Caco-2 (cell line): ENCODE results near the gene EFL1. TPM values are rescaled to one million over a fixed set of nuclear protein-coding genes. Genes with fewer than 3 reads are reported as not detected.

Experiments
- BruUV-seq: library from RNA; stranded (reverse); fragments of 400-500 nt; replicated peaks from 2 replicates; lab custom pipeline; 2021; lab: Mats Ljungman, UMichigan
- CTCF ChIA-PET: fragments of 300-600 bp; sonication (Branson Sonifier 250); formaldehyde crosslinking; loops from one replicate; lab custom pipeline; 2022; ENCODE audit warnings: antibody characterized with exemption; lab: Charles Lee
- POLR2A ChIA-PET: fragments of 300-600 bp; sonication (Branson Sonifier 250); formaldehyde crosslinking; loops from one replicate; lab custom pipeline; 2022; ENCODE audit warnings: antibody characterized with exemption; lab: Charles Lee
- DNase-seq, 2 experiments: peaks; one replicate each; pipeline versions ENCODE4 v3.0.0 to v3.0.0-alpha.2; 2020 to 2022
- H3K27me3 ChIP-seq: replicated peaks from 2 replicates; pipeline ENCODE4 v1.6.0; 2011; ENCODE audit warnings: low read length; ENCODE audit not compliant: control insufficient read depth, insufficient read depth
- H3K36me3 ChIP-seq: 2 replicates; pipeline ENCODE4 v1.5.1; 2011; ENCODE audit warnings: low read length; ENCODE audit not compliant: control insufficient read depth, insufficient read depth
- H3K4me1 ChIP-seq: fragments of 250-450 bp; sonication (Bioruptor Pico); 2 replicates; pipeline ENCODE4 v1.5.1; 2020; ENCODE audit warnings: mild to moderate bottlenecking
- H3K4me3 ChIP-seq: 2 replicates; pipeline ENCODE4 v1.5.1; 2011; ENCODE audit warnings: low read depth, mild to moderate bottlenecking, control low read depth, low read length
- H3K9me3 ChIP-seq: fragments of 250-450 bp; sonication (Bioruptor Pico); 2 replicates; pipeline ENCODE4 v1.5.1; 2020; ENCODE audit warnings: mild to moderate bottlenecking, moderate library complexity
- H3K27ac Mint-ChIP-seq: one replicate; pipeline ENCODE4 v1.8.0; 2022; ENCODE audit warnings: mixed read lengths; ENCODE audit not compliant: unreplicated experiment
- H3K27me3 Mint-ChIP-seq: one replicate; pipeline ENCODE4 v1.8.0; 2022; ENCODE audit warnings: mixed read lengths; ENCODE audit not compliant: insufficient read depth, unreplicated experiment
- H3K36me3 Mint-ChIP-seq: one replicate; pipeline ENCODE4 v1.8.0; 2022; ENCODE audit warnings: mild to moderate bottlenecking, mixed read lengths; ENCODE audit not compliant: insufficient read depth, unreplicated experiment
- H3K4me1 Mint-ChIP-seq: one replicate; pipeline ENCODE4 v1.8.0; 2022; ENCODE audit warnings: low read depth, mixed read lengths; ENCODE audit not compliant: unreplicated experiment
- H3K4me3 Mint-ChIP-seq: one replicate; pipeline ENCODE4 v1.8.0; 2022; ENCODE audit warnings: mild to moderate bottlenecking, moderate library complexity, mixed read lengths; ENCODE audit not compliant: unreplicated experiment
- H3K9me3 Mint-ChIP-seq: one replicate; pipeline ENCODE4 v1.8.0; 2022; ENCODE audit warnings: mixed read lengths; ENCODE audit not compliant: unreplicated experiment
- CTCF ChIP-seq, 2 experiments: fragments of 200-600 bp in 1 of 2; IDR thresholded peaks; 1 replicate in 1 of 2; 2 replicates in 1 of 2; pipeline versions ENCODE4 v1.5.1 to v1.8.0; 2011 to 2022; ENCODE audit warnings: antibody characterized with exemption in 1 of 2, control low read depth in 1 of 2, inconsistent platforms in 1 of 2, low read depth in 1 of 2, low read length in 1 of 2, mild to moderate bottlenecking in 1 of 2, moderate library complexity in 1 of 2; ENCODE audit not compliant: insufficient read depth in 1 of 2, severe bottlenecking in 1 of 2, unreplicated experiment in 1 of 2
- intact Hi-C: fragments of 100-400 bp; cut with micrococcal nuclease; formaldehyde crosslinking; loops from one replicate; pipeline ENCODE4 v1.10.0; 2022; ENCODE audit not compliant: unreplicated experiment
- total RNA-seq: library from RNA; stranded (reverse); gene quantifications from 2 replicates; pipeline ENCODE4 v1.2.3, GENCODE V29; 2022

The EFL1 gene
- total RNA-seq, 1 experiment from 2014 or later = 10.3 TPM

- Mint-ChIP-seq H3K4me1 (no peaks in the 10 kb centered on the region), H3K27ac (no peak overlapping the region), H3K4me3 (no peak overlapping the region), H3K27me3 (no peaks in the 10 kb centered on the region), H3K36me3 (no peaks in the 10 kb centered on the region), H3K9me3 (no peaks in the 10 kb centered on the region)
- H3K4me1 ChIP-seq = no peaks in the 10 kb centered on the region
- intact Hi-C loops = no loop called here
- no TSS peak for BruUV-seq
- CTCF ChIA-PET = no interaction called here
- H3K4me3 ChIP-seq = no peak overlapping the region
- no peak for TF ChIP-seq CTCF (IDR thresholded peaks at IDR 0.05; ENCODE audit: insufficient read depth in 1 of 2, low read depth in 1 of 2, low read length in 1 of 2, severe bottlenecking in 1 of 2, unreplicated experiment in 1 of 2)
- no peak for DNase-seq
- H3K36me3 ChIP-seq = no peaks in the 10 kb centered on the region
- no peaks in the 10 kb centered on the region for H3K27me3 ChIP-seq
- POLR2A ChIA-PET = no interaction called here
- no peaks in the 10 kb centered on the region for H3K9me3 ChIP-seq
Measured at GRCh38 chr15:82298032-82298431, 35.5 kb upstream of the EFL1 start.

GRCh38 chr15:82297546-82297945 lies 35.0 kb upstream of the EFL1 start:
- Mint-ChIP-seq H3K36me3 (no peaks in the 10 kb centered on the region), H3K27me3 (no peaks in the 10 kb centered on the region), H3K27ac (no peak overlapping the region), H3K4me3 (no peak overlapping the region), H3K9me3 (no peaks in the 10 kb centered on the region), H3K4me1 (no peaks in the 10 kb centered on the region)
- DNase-seq = no peak
- intact Hi-C loops = no loop called here
- POLR2A ChIA-PET = no interaction called here
- Histone ChIP-seq H3K9me3 (no peaks in the 10 kb centered on the region), H3K36me3 (no peaks in the 10 kb centered on the region), H3K4me1 (no peaks in the 10 kb centered on the region), H3K4me3 (no peak overlapping the region), H3K27me3 (no peaks in the 10 kb centered on the region)
- TF ChIP-seq CTCF (IDR thresholded peaks at IDR 0.05; ENCODE audit: insufficient read depth in 1 of 2, low read depth in 1 of 2, low read length in 1 of 2, severe bottlenecking in 1 of 2, unreplicated experiment in 1 of 2) = no peak
- no TSS peak for BruUV-seq
- CTCF ChIA-PET = no interaction called here

GRCh38 chr15:82294061-82294690 lies 31.6 kb upstream of the EFL1 start:
- BruUV-seq = no TSS peak
- no peak for TF ChIP-seq CTCF (IDR thresholded peaks at IDR 0.05; ENCODE audit: insufficient read depth in 1 of 2, low read depth in 1 of 2, low read length in 1 of 2, severe bottlenecking in 1 of 2, unreplicated experiment in 1 of 2)
- Mint-ChIP-seq H3K9me3 (no peaks in the 10 kb centered on the region), H3K27me3 (no peaks in the 10 kb centered on the region), H3K4me3 (no peak overlapping the region), H3K27ac (no peak overlapping the region), H3K36me3 (no peaks in the 10 kb centered on the region), H3K4me1 (no peaks in the 10 kb centered on the region)
- H3K27me3 ChIP-seq = no peaks in the 10 kb centered on the region
- intact Hi-C loops = no loop called here
- ChIA-PET POLR2A (no interaction called here), CTCF (no interaction called here)
- no peak overlapping the region for H3K4me3 ChIP-seq
- no peaks in the 10 kb centered on the region for H3K9me3 ChIP-seq
- no peak for DNase-seq
- H3K4me1 ChIP-seq = no peaks in the 10 kb centered on the region
- no peaks in the 10 kb centered on the region for H3K36me3 ChIP-seq
